ENCODE measurements around the gene CCZ1. TPM values are rescaled to one million over a fixed set of nuclear protein-coding genes. Genes with fewer than 3 reads are reported as not detected.
A peak's percentile ranks its signal among the peaks of the same experiment; 100 is the strongest.

The CCZ1 gene
- total and polyA plus RNA-seq, 2 experiments from 2014 or later: 93.7 to 140 TPM

DNA sequence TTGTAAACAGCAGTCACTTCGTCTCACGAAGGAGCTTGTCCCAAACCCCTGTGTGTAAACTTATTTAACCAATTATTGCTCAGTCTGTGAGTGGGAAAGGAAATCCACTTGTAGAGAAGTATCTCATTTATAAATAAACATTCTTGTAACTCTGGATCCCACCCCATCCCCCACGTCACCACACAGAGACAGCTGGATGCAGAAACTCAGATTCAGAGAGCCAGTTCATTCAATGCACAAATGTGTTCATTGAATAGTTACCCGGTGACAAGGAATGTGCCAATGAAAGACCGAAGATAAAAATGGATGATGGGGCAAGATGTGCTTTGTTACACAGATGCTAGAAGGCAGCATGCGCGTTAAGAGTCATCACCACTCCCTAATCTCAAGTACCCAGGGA lies 26.2 kb upstream of the CCZ1 start:
- DNase-seq (ENCODE audit: low spot score) (peak; percentile 10), ATAC-seq (no peak)
- Mint-ChIP-seq H3K27ac (no peak overlapping the region), H3K4me3 (no peak overlapping the region), H3K9me3 (peaks cover 2% of the 10 kb centered on the region; the same call in 1 of the 3 replicates), H3K4me1 (no peaks in the 10 kb centered on the region; the same call in 1 of the 3 replicates), H3K36me3 (ENCODE audit: low read depth) (no peaks in the 10 kb centered on the region), H3K27me3 (ENCODE audit: insufficient read depth, low read depth, poor library complexity) (peaks cover 2% of the 10 kb centered on the region)
- Histone ChIP-seq H3F3A (replicated peaks; ENCODE audit: low read depth) (no peaks in the 10 kb centered on the region), H4K20me1 (replicated peaks; ENCODE audit: insufficient read depth) (no peaks in the 10 kb centered on the region), H3K36me3 (ENCODE audit: insufficient read depth) (no peaks in the 10 kb centered on the region), H3K9me2 (ENCODE audit: insufficient read depth) (no peaks in the 10 kb centered on the region), H3K27ac (ENCODE audit: low read depth) (peak overlapping the region; percentile 52; the same call in 1 of the 2 replicates), H2AFZ (peak overlapping the region; percentile 4; the same call in 1 of the 2 replicates), H3K4me2 (no peak overlapping the region), H3K79me2 (replicated peaks; ENCODE audit: insufficient read depth) (no peaks in the 10 kb centered on the region), H3K4me1 (ENCODE audit: insufficient read depth) (no peaks in the 10 kb centered on the region), H3K4me3 (no peak overlapping the region), H3K27me3 (ENCODE audit: insufficient read depth) (no peaks in the 10 kb centered on the region)
- TF ChIP-seq, protein P1, sequence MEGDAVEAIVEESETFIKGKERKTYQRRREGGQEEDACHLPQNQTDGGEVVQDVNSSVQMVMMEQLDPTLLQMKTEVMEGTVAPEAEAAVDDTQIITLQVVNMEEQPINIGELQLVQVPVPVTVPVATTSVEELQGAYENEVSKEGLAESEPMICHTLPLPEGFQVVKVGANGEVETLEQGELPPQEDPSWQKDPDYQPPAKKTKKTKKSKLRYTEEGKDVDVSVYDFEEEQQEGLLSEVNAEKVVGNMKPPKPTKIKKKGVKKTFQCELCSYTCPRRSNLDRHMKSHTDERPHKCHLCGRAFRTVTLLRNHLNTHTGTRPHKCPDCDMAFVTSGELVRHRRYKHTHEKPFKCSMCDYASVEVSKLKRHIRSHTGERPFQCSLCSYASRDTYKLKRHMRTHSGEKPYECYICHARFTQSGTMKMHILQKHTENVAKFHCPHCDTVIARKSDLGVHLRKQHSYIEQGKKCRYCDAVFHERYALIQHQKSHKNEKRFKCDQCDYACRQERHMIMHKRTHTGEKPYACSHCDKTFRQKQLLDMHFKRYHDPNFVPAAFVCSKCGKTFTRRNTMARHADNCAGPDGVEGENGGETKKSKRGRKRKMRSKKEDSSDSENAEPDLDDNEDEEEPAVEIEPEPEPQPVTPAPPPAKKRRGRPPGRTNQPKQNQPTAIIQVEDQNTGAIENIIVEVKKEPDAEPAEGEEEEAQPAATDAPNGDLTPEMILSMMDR (conservative IDR thresholded peaks at IDR 0.05; ENCODE audit: low read depth in 2 of 2): no peak
- no peak for TF ChIP-seq ZNF331 (CRISPR knock-in tag; IDR thresholded peaks at IDR 0.05; ENCODE audit: low read depth)
- TF ChIP-seq, protein P2, sequence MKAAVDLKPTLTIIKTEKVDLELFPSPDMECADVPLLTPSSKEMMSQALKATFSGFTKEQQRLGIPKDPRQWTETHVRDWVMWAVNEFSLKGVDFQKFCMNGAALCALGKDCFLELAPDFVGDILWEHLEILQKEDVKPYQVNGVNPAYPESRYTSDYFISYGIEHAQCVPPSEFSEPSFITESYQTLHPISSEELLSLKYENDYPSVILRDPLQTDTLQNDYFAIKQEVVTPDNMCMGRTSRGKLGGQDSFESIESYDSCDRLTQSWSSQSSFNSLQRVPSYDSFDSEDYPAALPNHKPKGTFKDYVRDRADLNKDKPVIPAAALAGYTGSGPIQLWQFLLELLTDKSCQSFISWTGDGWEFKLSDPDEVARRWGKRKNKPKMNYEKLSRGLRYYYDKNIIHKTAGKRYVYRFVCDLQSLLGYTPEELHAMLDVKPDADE (IDR thresholded peaks at IDR 0.05): no peak
- TF ChIP-seq CREB1 (CRISPR knock-in tag; IDR thresholded peaks at IDR 0.05; ENCODE audit: low read depth): no peak
- TF ChIP-seq EZH2phosphoT487 (IDR thresholded peaks at IDR 0.05; ENCODE audit: unreplicated experiment): no peak
- TF ChIP-seq NANOG (IDR thresholded peaks at IDR 0.05; ENCODE audit: borderline replicate concordance): no peak
- no peak for TF ChIP-seq EZH2 (IDR thresholded peaks at IDR 0.05; ENCODE audit: low read depth, unreplicated experiment)
- TF ChIP-seq ZNF114 (CRISPR knock-in tag; IDR thresholded peaks at IDR 0.05): no peak
- TF ChIP-seq, protein P3, sequence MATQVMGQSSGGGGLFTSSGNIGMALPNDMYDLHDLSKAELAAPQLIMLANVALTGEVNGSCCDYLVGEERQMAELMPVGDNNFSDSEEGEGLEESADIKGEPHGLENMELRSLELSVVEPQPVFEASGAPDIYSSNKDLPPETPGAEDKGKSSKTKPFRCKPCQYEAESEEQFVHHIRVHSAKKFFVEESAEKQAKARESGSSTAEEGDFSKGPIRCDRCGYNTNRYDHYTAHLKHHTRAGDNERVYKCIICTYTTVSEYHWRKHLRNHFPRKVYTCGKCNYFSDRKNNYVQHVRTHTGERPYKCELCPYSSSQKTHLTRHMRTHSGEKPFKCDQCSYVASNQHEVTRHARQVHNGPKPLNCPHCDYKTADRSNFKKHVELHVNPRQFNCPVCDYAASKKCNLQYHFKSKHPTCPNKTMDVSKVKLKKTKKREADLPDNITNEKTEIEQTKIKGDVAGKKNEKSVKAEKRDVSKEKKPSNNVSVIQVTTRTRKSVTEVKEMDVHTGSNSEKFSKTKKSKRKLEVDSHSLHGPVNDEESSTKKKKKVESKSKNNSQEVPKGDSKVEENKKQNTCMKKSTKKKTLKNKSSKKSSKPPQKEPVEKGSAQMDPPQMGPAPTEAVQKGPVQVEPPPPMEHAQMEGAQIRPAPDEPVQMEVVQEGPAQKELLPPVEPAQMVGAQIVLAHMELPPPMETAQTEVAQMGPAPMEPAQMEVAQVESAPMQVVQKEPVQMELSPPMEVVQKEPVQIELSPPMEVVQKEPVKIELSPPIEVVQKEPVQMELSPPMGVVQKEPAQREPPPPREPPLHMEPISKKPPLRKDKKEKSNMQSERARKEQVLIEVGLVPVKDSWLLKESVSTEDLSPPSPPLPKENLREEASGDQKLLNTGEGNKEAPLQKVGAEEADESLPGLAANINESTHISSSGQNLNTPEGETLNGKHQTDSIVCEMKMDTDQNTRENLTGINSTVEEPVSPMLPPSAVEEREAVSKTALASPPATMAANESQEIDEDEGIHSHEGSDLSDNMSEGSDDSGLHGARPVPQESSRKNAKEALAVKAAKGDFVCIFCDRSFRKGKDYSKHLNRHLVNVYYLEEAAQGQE (IDR thresholded peaks at IDR 0.05; ENCODE audit: unreplicated experiment): no peak
- TF ChIP-seq STAT1 (IDR thresholded peaks at IDR 0.05; ENCODE audit: unreplicated experiment): no peak
- no peak for TF ChIP-seq JUNB (IDR thresholded peaks at IDR 0.05; ENCODE audit: unreplicated experiment)
- no peak for TF ChIP-seq ZNF462 (CRISPR knock-in tag; IDR thresholded peaks at IDR 0.05)
- TF ChIP-seq POLR2AphosphoS5 (IDR thresholded peaks at IDR 0.05; ENCODE audit: low read depth): no peak
